ENCODE data around the gene TAF15.

DNA sequence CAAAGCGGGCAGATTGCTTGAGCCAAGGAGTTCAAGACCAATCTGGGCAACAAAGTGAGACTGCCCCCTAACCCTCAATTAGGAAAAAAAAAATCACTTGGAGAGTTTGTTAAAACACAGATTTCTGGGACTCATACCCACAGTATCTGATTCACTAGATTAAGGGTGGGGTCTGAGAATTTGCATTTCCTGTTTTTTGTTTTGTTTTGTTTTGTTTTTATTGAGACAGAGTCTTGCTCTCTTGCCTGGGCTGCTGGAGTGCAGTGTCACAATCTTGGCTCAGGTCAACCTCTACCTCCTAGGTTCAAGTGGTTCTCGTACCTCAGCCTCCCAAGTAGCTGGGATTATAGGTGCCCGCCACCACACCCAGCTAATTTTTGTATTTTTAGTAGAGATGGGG lies 58.3 kb downstream of the TAF15 start:
- TF ChIP-seq, protein P1, sequence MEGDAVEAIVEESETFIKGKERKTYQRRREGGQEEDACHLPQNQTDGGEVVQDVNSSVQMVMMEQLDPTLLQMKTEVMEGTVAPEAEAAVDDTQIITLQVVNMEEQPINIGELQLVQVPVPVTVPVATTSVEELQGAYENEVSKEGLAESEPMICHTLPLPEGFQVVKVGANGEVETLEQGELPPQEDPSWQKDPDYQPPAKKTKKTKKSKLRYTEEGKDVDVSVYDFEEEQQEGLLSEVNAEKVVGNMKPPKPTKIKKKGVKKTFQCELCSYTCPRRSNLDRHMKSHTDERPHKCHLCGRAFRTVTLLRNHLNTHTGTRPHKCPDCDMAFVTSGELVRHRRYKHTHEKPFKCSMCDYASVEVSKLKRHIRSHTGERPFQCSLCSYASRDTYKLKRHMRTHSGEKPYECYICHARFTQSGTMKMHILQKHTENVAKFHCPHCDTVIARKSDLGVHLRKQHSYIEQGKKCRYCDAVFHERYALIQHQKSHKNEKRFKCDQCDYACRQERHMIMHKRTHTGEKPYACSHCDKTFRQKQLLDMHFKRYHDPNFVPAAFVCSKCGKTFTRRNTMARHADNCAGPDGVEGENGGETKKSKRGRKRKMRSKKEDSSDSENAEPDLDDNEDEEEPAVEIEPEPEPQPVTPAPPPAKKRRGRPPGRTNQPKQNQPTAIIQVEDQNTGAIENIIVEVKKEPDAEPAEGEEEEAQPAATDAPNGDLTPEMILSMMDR (conservative IDR thresholded peaks at IDR 0.05; ENCODE audit: low read length): no peak
- TF ChIP-seq EZH2phosphoT487 (IDR thresholded peaks at IDR 0.05; ENCODE audit: borderline replicate concordance, low read depth, low read length): no peak
